CD4-positive, alpha-beta T cell (primary cell): ENCODE data around the gene GDA. TPM values are rescaled to one million over a fixed set of nuclear protein-coding genes. Genes with fewer than 3 reads are reported as not detected.

ENCODE experiments used
- ATAC-seq: fragments of 200-7000 bp; cut with Tn5 transposase; one replicate; pipeline ENCODE4 v1.10.0; 2022; ENCODE audit warnings: mild to moderate bottlenecking; ENCODE audit not compliant: poor library complexity
- CTCF ChIA-PET: fragments of 350-600 bp; sonication (Branson Sonifier 250); formaldehyde crosslinking; loops from one replicate; lab custom pipeline; 2021; ENCODE audit warnings: antibody characterized with exemption, inconsistent platforms; lab: Charles Lee
- POLR2A ChIA-PET: fragments of 350-600 bp; sonication (Branson Sonifier 250); formaldehyde crosslinking; loops from one replicate; lab custom pipeline; 2021; ENCODE audit warnings: antibody characterized with exemption, inconsistent platforms; lab: Charles Lee
- DNase-seq, 14 experiments: peaks; one replicate each; pipeline ENCODE4 v3.0.0-alpha.2; 2013 to 2020; ENCODE audit warnings: mixed read lengths in 2 of 14
- H3K27ac ChIP-seq, 2 donors: one replicate each; pipeline versions ENCODE4 v1.5.1 to v1.7.0; 2013; ENCODE audit warnings: low read length in 2 of 2, low read depth in 1 of 2, mild to moderate bottlenecking in 1 of 2
- H3K27me3 ChIP-seq, 2 experiments: 1 replicate in 1 of 2; 2 replicates in 1 of 2; pipeline versions ENCODE4 v1.6.1 to v1.7.0; 2013; ENCODE audit warnings: low read length in 2 of 2, control low read depth in 1 of 2, mild to moderate bottlenecking in 1 of 2, moderate library complexity in 1 of 2; ENCODE audit not compliant: insufficient read depth in 2 of 2, control insufficient read depth in 1 of 2
- H3K36me3 ChIP-seq: one replicate; pipeline ENCODE4 v1.6.1; 2013; ENCODE audit warnings: low read length, control low read depth; ENCODE audit not compliant: insufficient read depth
- H3K4me1 ChIP-seq: one replicate; pipeline ENCODE4 v1.6.1; 2013; ENCODE audit warnings: low read length, control low read depth; ENCODE audit not compliant: insufficient read depth
- H3K4me3 ChIP-seq: one replicate; pipeline ENCODE4 v1.5.1; 2013; ENCODE audit warnings: mild to moderate bottlenecking, low read length, moderate library complexity
- H3K9me3 ChIP-seq, 2 experiments: 1 replicate in 1 of 2; 2 replicates in 1 of 2; pipeline versions ENCODE4 v1.6.1 to v1.7.0; 2013; ENCODE audit warnings: low read length in 2 of 2, mild to moderate bottlenecking in 2 of 2, control low read depth in 1 of 2, moderate library complexity in 1 of 2; ENCODE audit not compliant: control insufficient read depth in 1 of 2, insufficient read depth in 1 of 2
- H3K27ac Mint-ChIP-seq: one replicate; pipeline ENCODE4 v1.8.0; 2020; ENCODE audit warnings: mixed read lengths
- H3K27me3 Mint-ChIP-seq: one replicate; pipeline ENCODE4 v1.8.0; 2021; ENCODE audit warnings: mixed read lengths
- H3K36me3 Mint-ChIP-seq: one replicate; pipeline ENCODE4 v1.8.0; 2021; ENCODE audit warnings: low read depth, mixed read lengths
- H3K4me1 Mint-ChIP-seq: one replicate; pipeline ENCODE4 v1.8.0; 2021; ENCODE audit warnings: low read depth, mixed read lengths
- H3K4me3 Mint-ChIP-seq: one replicate; pipeline ENCODE4 v1.8.0; 2020; ENCODE audit warnings: mild to moderate bottlenecking, mixed read lengths
- H3K9me3 Mint-ChIP-seq: one replicate; pipeline ENCODE4 v1.8.0; 2020; ENCODE audit warnings: mixed read lengths
- CTCF ChIP-seq: fragments of 200-600 bp; IDR thresholded peaks from one replicate; pipeline ENCODE4 v1.8.0; 2022; ENCODE audit warnings: antibody characterized with exemption, mild to moderate bottlenecking
- intact Hi-C, 2 experiments: fragments of 100-400 bp; cut with DNase I in 1 of 2; cut with micrococcal nuclease in 1 of 2; formaldehyde crosslinking; loops; one replicate each; pipeline versions ENCODE4 v1.15.1 to v1.9.0; 2023 to 2025; cut with DNase I, micrococcal nuclease
- total RNA-seq, 174 experiments: library from RNA in 2 of 174; stranded (reverse) in 2 of 174; gene quantifications; one replicate each; pipeline ENCODE4 v1.2.3 and lab custom pipeline; 2021 to 2026

GDA gene
- total RNA-seq, 2 experiments from 2014 or later, result not detected

GRCh38 chr9:72193478-72193881 lies 44.2 kb downstream of the GDA start:
- DNase-seq (no peak), ATAC-seq (no peak)
- H3K4me1 ChIP-seq, result no peaks in the 10 kb centered on the region
- ChIA-PET POLR2A (no interaction called here), CTCF (no interaction called here)
- peaks cover 0 to 9% of the 10 kb centered on the region in 2 experiments for H3K27me3 ChIP-seq
- Mint-ChIP-seq H3K4me3 (no peak overlapping the region), H3K27ac (no peak overlapping the region), H3K9me3 (peaks cover 4% of the 10 kb centered on the region), H3K36me3 (no peaks in the 10 kb centered on the region), H3K27me3 (peaks cover 24% of the 10 kb centered on the region), H3K4me1 (no peaks in the 10 kb centered on the region)
- no peaks in the 10 kb centered on the region for H3K36me3 ChIP-seq
- H3K9me3 ChIP-seq, result no peaks in the 10 kb centered on the region
- H3K27ac ChIP-seq, result no peak overlapping the region
- TF ChIP-seq CTCF, result no peak
- no peak overlapping the region for H3K4me3 ChIP-seq
- intact Hi-C loops, result no loop called here

GRCh38 chr9:72199238-72199637 lies 50.0 kb downstream of the GDA start:
- DNase-seq, result no peak
- Histone ChIP-seq H3K36me3 (no peaks in the 10 kb centered on the region), H3K9me3 (no peaks in the 10 kb centered on the region), H3K27me3 (peaks cover 0 to 3% of the 10 kb centered on the region in 2 experiments), H3K4me1 (no peaks in the 10 kb centered on the region), H3K4me3 (no peak overlapping the region), H3K27ac (no peak overlapping the region)
- Mint-ChIP-seq H3K9me3 (no peaks in the 10 kb centered on the region), H3K4me1 (no peaks in the 10 kb centered on the region), H3K4me3 (no peak overlapping the region), H3K27me3 (peaks cover 9% of the 10 kb centered on the region), H3K36me3 (no peaks in the 10 kb centered on the region), H3K27ac (no peak overlapping the region)
- no peak for ATAC-seq
- intact Hi-C loops, result no loop called here
- TF ChIP-seq CTCF, result no peak
- POLR2A ChIA-PET, result no interaction called here
- CTCF ChIA-PET, result no interaction called here

- H3K27ac Mint-ChIP-seq, result no peak overlapping the region
- Histone ChIP-seq H3K9me3 (no peaks in the 10 kb centered on the region), H3K36me3 (no peaks in the 10 kb centered on the region), H3K27ac (no peak overlapping the region), H3K4me3 (no peak overlapping the region), H3K4me1 (no peaks in the 10 kb centered on the region), H3K27me3 (no peaks in the 10 kb centered on the region)
- ATAC-seq (no peak), DNase-seq (no peak)
- ChIA-PET POLR2A (no interaction called here), CTCF (no interaction called here)
- H3K4me1 Mint-ChIP-seq, result no peaks in the 10 kb centered on the region
- no peaks in the 10 kb centered on the region for H3K36me3 Mint-ChIP-seq
- H3K9me3 Mint-ChIP-seq, result no peaks in the 10 kb centered on the region
- H3K4me3 Mint-ChIP-seq, result no peak overlapping the region
- H3K27me3 Mint-ChIP-seq, result peaks cover 4% of the 10 kb centered on the region
- TF ChIP-seq CTCF, result no peak
- intact Hi-C loops, result no loop called here
Observed at GRCh38 chr9:72200452-72200851, 51.2 kb downstream of the GDA start.
